A673 (cell line): Measurements from ENCODE around the gene TRIM10.

Experiments
- CTCF ChIP-seq: fragments of 300-800, 200-600 bp; sonication (generic); conservative IDR thresholded peaks from 2 replicates; pipeline ENCODE4 v1.5.1; 2017; ENCODE audit warnings: low read depth, mild to moderate bottlenecking, antibody characterized with exemption, low read length, moderate library complexity, mixed read lengths
- EZH2 ChIP-seq: fragments of 200-600 bp; sonication (generic); IDR thresholded peaks from 2 replicates; pipeline ENCODE4 v1.6.1; 2017; ENCODE audit warnings: borderline replicate concordance, low read depth, mild to moderate bottlenecking, mixed read lengths, antibody characterized with exemption, low read length; ENCODE audit not compliant: poor library complexity, severe bottlenecking

- TF ChIP-seq CTCF (no peak), EZH2 (no peak)
Observed at GRCh38 chr6:30152016-30152673, 8.9 kb downstream of the TRIM10 start.
